HG03039 (cell line): ENCODE data around the gene TBL1X.

Experiments used
- ATAC-seq: cut with Tn5 transposase; IDR thresholded peaks from one replicate; pipeline ENCODE4 v1.9.1; 2021; ENCODE audit warnings: mild to moderate bottlenecking, moderate library complexity; ENCODE audit not compliant: unreplicated experiment

TBL1X gene

DNA sequence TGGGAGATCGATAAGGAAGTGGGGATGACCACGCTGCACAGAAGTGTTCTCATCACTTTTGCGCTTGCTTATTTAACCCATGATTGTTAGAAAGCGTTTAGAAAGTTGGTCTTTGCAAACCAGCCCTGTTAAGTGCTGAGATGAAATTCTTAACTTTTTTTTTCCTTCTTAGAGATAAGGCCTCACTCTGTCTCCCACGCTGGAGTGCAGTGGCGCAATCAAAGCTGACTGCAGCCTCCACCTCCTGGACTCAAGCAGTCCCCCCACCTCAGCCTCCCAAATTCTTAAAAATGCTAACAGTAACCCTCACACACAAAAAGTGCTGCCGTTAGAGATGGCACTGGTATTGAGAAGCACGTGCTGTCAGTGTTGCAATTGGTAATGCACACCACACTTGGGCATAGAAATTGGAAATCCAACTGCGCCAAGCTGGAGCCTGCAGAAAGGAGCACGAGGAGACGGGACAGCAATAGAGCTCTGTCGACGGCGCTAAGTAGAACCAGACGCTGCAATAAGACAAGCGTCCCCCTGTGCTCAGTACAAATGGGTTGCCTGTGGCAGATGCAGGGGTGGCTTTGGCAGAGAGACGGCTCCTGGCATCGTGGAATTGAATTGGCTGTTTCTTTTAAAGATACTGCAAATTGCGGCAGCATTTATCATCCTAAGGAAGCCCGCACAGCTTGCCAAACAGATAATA, 113.4 kb downstream of the TBL1X start:
- no peak for ATAC-seq

DNA sequence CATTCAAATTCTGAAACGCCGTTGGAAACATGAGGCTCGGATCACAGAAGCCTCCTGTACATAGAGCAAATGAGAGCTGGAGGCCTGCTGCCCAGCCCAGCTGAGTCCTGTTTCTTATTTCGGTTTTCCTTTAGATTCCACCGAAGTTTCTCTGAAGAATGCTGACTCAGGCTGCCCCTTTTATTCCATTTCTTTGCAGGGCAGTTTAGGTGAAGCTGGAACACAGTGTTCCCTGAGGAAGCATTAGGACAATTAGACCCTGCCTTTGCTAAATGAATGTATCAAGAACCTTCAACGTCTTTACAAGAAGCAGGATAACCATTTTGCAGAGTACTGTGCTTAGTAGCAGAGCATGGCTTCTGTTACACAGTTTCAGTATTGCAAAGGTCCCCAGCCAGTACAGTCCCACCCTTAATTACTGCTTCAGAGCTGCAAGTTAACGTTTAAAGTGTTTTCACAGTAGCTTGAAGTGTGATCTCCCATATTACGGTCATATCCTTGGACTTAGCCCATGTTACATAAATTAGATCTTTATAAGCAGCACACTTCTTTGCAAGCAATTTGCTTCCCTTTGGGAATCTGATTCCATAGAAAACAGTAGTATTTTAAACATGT, 117.0 kb downstream of the TBL1X start:
- no peak for ATAC-seq

DNA sequence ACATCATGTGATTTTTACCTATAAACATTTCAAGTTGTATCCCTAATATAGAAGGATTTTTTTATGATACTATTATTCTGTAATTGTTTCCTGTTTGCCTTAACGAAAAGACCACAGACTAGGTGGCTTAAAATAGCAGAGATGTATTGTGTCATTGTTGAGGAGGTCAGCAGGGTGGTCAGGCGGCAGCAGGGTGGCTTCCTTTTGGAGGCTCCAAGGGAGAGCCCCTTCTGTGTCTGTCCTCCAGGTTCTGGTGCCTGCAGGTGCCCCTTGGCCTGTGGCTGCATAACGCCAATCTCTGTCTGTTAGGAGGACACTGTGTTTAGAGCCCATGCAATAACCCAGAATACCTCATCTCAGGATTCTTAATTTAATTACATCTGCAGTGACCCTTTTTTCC, 118.1 kb downstream of the TBL1X start:
- no peak for ATAC-seq

DNA sequence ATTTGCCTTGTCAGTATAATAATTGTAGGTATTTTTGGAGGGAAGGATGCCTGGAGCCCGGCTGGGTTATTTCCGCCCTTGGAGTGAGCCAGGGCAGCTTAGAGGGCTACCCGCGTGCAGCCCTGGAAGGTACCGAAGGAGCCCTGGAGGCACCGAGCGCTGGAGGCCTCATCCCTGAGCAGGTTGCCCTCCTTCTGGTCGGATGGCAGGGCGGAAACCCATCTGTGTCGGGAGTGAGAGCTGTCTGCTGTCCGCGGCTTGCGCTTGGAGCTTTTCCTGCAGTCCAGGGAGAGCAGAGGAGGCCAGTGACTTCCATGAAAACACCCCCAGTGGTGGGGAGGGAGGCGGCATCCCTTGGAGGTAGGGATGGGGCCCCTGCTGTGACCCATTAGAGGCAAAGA, 122.1 kb downstream of the TBL1X start:
- ATAC-seq, result no peak

DNA sequence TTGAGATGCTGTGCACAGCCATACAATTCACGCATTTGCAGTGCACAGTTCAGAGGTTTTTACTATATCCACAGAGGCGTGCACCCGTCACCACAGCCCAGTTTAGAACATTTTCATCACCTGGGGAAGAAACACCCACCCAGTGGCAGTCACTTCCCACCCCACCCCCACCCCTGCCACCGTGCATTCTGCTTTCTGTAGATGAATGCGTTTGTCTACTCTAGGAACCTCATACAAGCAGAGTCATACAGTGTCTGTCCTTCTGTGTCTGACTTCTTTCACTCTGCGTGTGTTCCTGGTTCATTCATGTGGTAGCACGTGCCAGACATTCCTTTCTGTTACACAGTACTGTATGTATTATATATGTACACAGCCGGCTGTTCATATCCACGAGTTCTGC, 122.8 kb downstream of the TBL1X start:
- ATAC-seq, result no peak

DNA sequence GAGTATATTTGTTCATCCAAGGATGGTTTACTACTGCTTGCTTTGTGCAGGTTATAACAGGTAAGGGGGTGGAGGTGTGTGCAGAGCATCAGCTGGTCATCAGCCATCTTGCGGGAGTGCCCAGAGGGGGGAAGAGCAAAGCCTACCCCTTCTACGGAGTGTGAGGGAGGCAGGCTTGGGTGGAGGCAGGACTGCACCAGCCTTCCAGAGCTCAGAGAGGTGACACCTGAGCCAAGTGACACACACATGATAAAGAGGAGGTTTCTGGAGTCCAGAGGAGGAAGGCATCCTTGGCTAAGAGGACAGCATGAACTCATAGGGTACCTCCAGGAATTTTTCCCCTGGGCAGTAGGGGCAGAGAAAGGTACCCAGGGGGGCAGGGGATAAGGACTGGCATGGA, 126.6 kb downstream of the TBL1X start:
- ATAC-seq, result no peak

DNA sequence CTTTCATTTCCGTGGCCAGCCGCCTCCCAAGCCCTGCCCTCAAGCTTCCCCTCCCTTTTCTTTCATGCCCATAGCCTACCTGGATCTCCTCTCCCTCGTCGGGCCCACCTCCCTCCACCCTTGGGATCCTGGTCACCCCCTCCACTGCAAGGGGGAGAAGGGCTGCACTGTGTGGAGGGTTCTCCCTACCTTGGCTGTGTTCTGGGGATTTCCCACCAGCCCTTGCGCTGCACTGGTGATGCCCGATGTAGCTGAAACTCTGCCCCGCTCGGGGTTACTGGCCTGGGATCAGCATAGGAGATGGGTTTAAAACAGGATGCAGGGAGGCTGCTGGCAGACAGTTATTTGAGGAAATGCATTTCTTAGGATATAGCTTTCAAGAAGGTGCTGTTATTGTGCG, 128.9 kb downstream of the TBL1X start:
- ATAC-seq, result no peak

DNA sequence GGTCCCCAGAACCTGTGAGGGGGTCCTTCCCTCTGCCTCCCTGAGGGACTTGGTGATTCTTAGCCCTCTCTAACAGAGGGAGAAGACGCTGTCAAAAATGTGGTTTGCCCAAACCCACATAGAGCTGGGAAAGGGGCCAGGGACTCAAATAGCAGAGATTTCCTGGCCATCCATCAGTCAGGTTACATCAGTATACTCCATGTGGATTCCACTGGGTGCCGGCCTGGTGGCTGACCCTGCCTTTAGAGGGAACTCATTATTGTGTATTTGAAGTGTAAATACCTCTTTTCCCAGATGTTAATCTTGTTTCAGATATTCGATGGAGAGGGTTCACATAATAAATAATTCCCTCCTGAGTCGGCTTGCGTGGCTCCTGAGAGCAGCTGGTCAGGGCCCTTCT, 130.3 kb downstream of the TBL1X start:
- no peak for ATAC-seq

DNA sequence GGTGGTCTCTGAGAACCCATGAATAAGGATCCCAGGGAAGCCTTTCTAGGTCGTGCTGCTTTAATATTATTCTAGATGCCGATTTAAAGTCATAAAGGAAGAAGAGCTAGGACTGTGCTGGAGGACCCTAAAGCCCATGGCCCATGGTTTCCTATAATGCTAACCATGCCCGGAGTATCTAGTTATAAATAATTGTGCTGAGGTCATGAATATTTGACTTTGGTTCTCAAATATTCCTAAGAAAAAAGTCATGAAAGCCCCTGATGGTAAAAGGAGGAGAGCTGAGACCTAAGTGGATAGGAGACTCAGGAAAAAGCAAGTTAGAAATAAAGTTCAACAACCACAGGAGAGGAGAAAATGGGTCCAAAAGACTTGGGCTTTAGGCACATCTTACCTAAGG, 132.0 kb downstream of the TBL1X start:
- no peak for ATAC-seq

DNA sequence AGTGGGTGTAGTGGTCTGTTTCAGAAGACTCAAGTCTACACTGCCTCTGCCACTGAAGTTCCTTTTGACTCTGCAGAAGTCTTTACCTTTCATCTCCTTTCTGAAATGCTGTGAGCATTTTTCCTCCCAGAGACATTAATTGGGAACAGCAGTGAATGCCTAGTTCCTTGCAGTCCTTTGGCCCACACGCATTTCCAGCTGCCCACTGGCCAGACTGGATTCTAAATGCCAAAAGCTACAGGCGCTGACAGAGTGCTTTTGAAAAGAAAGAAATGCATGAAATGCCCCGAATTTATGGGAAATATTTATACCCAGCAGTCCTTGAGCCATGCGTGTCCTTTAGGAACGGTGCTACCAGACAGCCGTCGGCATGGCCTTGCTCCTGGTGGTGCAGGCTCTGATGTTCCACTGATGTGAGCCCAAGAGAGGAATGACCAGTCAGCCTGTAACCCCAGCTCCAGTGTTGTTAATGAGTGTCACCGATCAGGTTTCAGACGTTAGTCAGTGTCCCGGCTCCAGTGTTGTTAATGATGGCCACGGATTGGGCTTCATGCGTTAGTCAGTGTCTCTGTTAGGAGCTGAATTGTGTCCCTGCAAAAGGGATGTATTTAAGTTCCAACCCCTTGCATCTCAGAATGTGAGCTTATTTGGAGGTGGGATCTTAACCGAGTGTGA, 132.6 kb downstream of the TBL1X start:
- ATAC-seq, result no peak

DNA sequence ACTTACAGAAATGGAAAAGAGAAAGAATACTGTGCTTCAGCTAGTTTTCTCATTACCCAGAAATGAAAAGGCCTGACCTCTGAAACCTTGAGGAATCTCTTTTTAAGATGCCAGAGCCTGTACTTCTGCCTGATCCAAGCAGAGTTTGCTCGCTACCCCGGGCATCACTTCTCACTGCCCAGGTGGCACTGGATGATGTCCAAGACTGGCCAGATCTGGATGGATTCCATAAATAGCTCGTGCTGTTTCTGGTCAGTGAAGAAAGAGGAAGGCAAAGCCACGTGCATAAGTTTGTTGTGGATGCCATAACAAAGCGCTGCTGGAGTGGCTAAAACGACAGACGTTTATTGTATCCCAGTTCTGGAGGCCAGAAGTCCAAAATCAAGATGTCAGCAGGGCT, 133.5 kb downstream of the TBL1X start:
- no peak for ATAC-seq

DNA sequence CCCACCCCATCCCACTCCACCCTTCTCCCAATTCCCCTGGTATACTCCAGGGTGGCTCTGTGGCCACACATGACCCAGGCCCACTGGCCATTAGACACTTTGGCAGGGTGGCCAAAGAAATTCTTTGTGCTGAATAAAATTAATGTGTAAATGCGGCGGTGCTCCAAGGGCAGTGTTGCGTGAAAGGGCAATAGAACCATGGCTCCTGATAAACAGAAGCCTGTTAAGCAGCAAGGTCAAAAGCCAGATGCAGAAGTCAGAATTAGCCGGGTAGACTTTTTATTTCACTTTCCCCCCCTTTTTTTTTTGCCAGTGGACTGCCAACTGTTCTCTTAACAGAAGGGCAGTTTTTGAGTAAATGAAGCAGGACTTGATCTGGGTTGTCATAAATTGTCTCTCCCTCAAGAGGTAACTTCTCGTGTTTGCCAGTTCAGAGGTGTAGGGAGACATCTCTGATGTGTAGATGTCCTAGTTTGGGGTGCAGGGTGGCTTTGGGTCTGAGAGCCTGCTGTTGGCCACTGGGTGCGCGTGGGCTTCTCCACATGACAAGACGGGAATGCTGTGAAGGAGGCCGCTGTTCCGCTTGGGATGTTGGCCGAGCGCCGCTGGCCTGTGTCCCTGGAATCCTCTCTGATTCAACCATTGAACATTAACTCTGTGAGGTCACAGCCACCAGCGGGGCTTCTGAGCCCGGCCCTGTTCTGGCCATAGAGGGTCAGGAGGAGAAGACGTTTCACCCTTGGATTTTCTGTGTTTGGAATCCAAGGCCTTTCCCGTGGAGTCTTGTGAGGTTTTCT, 139.5 kb downstream of the TBL1X start:
- ATAC-seq, result no peak

DNA sequence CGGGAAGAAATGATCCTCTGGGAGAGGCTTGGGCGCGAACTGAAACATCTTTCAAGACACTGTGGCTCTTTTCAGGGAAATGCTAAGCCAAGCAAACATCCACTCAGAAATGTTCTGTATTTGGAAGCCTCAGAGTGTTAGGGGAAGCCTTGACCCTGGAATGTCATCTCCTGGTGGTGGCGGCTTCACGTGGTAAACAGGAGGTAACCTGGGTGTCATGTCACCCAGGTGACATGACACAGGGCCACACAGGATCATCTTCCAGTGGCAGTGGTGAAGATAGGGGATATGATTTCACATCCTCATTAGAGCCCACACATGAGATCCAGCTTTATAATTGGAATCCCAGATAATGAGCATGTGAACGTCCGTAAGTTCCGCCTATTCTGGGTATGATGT, 140.0 kb downstream of the TBL1X start:
- ATAC-seq, result no peak

DNA sequence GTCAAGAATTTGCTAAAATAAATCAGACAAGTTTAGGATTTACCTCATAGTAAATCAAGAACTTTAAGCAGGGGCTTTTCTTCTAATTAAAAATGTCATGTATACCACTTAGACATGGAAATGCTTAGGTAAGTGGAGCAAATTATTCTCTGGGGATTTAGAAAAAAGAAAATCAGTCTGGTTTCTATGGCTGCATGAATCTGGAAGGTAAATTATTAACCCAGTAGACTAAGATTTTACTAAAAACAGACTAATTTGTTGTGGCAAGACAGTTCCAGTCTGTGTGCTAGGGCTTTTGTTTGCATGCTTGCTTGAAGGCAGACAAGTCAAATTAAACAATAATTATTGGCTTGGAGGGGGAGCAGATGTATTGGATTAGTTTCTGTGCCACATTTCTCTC, 140.6 kb downstream of the TBL1X start:
- ATAC-seq, result no peak

DNA sequence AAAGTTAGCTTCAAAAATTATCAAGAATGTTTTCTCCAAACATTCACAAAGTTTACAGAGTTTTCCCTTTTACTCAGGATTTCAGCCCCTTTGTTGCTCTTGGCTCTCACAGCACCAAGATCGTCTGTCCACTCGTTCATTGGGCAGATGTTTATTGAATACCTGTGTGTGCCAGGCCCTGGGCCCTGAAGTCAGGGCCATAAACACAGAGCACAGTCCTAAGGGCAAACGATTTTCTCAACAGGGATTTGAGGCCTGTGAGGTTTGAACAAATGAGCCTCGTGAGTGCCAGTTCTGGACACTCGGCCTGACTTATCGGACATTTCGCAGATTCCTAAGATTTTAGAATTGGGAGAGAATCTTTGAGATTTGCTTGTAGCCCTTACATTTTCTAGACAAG, 142.1 kb downstream of the TBL1X start:
- ATAC-seq, result no peak

DNA sequence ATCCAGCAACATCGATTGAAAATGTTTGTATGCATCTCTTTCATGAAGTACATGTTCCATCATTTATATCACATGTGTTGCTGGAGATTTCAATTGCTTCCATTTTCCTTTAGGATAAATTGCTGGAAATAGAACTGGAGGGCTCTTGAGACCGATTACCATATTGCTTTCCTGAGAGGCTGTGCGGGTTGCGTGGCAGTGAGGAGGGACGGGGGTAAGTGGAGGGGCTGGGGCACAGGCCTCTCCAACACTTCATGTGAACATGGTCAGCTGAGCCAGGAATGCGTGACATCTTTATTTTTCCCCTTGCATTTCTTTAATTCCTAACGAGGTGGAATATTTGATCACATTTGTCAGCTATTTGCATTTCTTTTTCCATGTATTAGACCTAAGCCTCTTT, 144.6 kb downstream of the TBL1X start:
- no peak for ATAC-seq

DNA sequence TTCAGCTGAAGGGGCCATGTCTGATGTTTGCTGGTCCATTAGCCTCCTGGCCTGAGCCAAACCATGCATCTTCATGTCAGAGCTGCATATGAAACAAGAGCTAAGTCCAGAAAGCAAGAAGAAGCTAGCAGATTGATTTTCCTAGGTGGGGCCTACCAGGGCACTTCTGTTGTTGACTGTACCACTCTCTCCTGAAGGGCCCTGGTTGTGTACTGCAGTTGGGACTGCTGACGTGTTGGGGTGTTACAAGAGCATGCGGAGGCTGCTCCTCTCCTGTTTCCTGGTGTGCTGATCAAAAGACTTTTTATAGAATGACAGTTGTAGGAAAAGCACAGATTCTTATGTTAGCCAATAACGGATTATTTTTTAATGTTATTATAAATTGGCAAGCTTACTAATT, 145.1 kb downstream of the TBL1X start:
- ATAC-seq, result no peak

DNA sequence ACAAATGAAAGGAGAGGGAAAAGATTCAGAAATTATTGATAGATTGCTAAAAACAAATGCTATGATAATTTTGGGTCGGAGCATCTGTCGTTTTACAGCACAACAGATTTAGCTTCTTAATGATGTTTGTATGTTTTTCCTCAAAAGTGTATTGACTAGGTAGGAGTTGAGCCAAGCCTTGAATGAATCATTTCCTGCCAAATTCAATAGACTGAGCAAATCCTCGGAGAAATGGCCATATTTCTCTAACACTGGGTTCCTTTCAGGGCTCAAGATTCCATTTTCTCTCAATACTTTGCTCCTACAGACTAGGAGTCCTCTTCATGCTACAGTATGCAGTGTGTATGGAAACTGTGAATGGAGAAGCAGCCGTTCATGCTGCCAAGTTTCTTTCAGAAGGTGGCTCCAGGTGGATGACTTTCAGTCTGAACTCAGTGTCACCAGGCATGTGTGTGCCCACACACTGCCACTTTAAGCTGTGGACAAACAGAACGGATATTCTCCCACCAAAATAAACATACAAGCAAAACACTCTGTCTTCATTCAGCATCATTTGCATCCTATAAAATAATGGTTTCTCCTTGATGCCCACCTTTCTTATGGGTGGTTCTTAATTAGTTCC, 146.0 kb downstream of the TBL1X start:
- no peak for ATAC-seq

DNA sequence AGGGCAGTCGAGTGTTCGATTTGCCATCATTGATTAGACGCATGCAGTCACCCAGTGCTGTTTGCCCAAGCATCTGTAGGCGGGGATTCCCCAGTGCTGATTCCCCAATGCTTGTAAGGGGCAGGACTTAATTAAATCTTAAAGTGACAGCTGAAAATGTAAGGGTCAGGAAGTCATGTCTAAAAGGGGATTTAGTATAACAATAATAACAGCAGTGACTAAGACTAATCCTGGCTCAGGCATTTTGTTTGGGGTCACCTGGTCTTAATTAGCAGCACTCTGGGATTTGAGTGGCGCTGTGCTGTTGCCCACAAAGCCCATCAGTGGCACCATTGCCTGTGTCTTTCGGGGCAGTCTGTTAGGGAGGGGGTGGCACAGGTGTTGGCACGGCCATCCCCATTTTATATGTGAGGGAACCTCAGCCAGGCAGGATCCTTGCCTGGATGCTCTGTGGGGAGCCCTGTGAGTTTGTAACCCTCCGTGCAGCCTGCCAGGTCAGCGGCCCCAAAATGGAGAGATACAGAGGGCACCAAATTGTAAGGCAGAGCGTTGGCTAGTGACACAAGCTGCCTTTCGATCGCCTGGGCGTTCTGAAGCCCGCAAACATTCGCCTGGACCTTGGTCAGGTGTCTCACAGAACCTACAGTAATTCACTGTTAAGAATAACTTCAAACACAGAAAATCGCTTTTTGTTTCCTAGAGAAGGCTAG, 146.7 kb downstream of the TBL1X start:
- no peak for ATAC-seq

DNA sequence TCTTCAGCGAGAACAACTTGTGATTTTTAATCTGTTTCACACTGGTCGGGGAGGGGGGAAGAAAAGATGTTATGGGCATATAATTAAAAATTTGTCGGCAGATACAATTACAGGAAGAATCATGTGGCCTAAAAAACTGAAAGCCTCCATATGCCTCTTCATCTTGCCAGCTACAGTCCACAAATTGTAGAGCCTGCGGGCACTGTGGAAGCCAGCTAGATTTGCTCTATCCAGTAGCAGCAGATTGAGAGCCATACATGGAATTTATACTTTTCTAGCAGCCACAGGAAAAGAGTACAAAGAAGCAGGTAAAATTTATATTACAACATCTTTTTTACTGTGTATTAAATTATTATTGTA, 147.3 kb downstream of the TBL1X start:
- no peak for ATAC-seq

DNA sequence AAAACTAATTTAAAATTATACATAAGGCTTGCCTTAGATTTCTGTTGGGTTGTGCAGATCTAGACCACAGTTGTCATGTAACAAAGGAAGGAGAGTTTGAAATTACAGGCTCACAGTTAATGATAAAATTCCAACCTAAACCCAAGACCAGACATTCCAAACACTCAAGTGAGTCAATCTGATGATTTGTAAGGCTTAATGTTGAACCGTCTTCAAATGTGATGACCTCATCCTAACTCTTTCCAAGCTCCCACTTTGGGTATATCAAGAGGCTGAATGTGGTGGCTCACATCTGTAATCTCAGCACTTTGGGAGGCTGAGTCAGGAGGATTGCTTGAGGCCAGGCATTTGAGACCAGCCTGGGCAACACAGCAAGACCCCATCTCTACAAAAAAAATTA, 149.2 kb downstream of the TBL1X start:
- ATAC-seq, result no peak
